HG02852 (cell line): ENCODE results near the gene CFAP119.

ENCODE experiments used
- ATAC-seq: cut with Tn5 transposase; IDR thresholded peaks from one replicate; pipeline ENCODE4 v1.9.1; 2021; ENCODE audit warnings: mild to moderate bottlenecking, moderate library complexity; ENCODE audit not compliant: unreplicated experiment

The CFAP119 gene

DNA sequence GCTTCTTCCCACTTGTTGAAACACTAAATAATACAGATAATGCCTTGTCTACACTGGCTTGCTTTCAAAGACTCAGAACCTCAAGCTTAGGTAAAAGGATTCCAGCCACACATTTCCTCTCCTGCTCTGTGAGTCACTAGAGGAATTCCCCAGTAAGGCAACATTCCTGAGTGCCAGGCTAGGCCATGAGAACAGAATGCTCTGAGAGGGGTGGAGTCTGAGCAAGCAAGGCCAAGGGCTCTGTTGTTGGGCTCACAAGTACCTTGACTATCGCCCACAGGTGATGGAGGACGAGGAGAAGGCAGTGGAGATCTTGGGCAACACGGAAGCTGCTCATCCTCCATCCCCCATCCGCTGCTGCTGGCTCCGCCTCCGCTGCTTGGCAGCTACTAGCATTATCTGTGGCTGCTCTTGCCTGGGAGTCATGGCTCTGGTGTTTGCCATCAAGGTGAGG lies 20.4 kb downstream of the CFAP119 start:
- no peak for ATAC-seq

DNA sequence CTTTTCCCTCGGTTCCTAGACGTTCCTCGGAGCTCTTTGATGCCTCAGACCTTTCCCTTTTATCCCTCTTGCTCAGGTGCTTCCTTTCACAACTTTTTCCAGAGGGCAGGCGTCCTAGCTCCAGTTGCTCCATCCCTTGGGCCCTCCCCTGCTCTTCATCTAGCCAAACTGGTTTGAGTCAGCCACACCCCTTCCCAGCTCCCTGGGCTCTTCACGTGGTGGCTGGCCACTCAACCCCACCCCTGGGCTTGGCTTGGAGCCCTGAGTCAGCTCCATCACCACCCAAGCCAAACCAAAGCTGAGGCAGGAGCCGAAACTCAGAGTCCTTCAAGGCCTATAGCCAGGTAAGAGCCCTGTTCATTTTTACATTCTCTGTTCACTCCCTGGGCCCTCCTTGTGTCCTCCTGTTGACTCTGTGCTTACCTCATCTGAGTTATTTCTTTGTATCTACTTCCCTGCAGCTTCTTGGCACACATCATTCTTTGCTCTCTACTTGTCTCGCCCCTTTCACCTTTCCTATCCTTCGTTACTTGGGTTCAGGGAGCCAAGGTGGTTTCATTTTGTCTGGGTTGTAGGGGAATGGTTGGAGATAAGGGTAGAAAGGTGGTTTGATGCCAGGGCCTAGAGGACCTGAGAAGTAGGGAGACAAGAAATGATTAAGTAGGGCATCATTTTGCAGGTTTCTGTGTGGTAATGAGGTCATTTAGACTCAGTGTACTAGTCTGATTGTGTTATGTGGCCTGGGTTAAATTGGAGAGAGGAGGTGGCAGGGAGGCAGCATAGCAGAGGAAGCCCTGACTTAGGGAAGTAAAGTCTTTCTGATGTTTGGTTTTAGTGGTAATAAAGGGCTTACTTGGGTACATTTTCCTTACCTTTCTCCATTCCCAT lies 21.3 kb downstream of the CFAP119 start:
- no peak for ATAC-seq

DNA sequence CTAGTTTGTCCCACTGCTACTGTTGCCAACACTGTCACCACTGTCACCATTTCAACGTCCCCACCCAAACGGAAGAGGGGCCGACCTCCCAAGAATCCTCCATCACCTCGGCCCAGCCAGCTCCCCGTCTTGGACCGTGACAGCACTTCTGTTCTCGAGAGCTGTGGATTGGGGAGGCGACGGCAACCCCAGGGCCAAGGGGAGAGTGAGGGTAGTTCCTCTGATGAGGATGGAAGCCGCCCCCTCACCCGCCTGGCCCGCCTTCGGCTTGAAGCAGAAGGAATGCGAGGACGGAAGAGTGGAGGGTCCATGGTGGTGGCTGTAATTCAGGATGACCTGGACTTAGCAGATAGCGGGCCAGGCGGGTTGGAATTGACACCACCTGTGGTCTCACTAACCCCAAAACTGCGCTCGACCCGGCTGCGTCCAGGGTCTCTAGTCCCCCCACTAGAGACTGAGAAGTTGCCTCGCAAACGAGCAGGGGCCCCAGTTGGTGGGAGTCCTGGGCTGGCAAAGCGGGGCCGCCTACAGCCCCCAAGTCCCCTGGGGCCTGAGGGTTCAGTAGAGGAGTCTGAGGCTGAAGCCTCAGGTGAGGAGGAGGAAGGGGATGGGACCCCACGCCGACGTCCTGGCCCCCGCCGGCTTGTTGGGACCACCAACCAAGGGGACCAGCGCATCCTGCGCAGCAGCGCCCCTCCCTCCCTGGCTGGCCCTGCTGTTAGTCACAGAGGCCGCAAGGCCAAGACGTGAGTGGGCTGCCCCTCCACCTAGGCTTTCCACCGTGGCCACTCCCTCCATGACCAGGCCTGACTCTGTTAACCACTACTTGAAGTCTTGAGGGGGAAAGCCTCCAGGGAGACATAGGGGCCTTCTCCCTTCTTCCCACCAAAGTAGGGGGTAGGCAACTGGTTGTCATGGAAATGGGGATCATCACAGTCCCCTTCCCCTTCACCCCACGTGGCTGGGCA lies 22.6 kb downstream of the CFAP119 start:
- no peak for ATAC-seq

DNA sequence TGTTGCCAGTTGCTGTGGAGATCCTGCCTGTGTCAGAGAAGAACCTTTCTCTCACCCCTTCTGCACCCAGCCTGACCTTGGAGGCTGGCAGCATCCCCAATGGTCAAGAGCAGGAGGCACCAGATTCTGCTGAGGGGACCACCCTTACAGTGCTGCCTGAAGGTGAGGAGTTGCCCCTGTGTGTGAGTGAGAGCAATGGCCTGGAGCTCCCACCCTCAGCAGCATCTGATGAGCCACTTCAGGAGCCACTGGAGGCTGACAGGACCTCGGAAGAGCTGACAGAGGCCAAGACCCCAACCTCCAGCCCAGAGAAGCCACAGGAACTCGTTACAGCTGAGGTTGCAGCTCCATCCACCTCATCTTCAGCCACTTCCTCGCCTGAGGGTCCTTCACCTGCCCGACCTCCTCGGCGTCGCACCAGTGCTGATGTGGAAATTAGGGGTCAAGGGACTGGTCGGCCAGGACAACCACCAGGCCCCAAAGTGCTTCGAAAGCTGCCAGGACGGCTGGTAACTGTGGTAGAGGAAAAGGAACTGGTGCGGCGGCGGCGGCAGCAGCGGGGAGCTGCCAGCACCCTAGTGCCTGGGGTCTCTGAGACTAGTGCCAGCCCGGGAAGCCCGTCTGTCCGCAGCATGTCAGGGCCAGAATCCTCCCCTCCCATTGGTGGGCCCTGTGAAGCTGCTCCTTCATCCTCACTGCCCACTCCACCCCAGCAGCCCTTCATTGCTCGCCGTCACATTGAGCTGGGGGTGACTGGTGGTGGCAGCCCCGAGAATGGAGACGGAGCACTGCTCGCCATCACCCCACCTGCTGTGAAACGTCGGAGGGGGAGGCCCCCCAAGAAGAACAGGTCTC lies 23.8 kb downstream of the CFAP119 start:
- ATAC-seq = no peak

DNA sequence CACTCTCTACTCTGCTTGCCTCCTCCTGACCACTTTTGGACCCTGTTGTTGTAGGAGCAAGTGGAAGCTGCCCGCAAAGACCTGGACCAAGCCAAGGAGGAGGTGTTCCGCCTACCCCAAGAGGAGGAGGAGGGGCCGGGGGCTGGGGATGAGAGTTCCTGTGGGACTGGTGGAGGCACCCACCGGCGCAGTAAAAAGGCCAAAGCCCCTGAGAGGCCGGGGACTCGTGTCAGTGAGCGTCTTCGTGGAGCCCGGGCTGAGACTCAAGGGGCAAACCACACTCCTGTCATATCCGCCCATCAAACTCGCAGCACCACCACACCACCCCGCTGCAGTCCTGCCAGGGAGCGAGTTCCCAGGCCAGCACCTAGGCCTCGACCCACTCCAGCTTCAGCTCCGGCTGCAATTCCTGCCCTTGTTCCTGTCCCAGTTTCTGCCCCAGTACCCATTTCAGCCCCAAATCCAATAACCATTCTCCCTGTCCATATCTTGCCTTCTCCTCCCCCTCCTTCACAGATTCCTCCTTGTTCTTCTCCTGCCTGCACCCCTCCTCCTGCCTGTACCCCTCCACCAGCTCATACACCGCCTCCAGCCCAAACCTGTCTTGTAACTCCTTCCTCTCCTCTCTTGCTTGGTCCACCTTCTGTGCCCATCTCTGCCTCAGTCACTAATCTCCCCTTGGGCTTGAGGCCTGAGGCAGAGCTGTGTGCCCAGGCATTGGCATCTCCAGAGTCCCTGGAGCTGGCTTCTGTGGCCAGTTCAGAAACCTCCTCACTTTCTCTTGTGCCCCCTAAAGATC lies 24.7 kb downstream of the CFAP119 start:
- no peak for ATAC-seq

DNA sequence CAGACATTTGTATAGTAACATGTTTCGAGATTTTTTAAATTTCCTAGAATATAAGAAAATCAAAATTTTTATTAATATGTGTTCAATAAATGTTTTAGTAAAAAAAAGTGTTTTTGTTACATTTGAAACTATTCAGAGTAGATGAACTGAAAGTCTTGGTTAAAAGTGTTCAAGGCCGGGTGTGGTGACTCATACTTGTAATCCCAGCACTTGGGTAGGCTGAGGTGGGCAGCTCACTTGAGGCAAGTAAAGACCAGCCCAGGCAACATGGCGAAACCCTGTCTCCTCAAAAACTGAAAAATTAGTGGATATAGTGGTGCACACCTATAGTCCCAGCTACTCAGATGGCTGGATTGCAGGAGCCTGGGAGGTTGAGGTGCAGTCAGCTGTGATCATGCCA lies 30.5 kb downstream of the CFAP119 start:
- ATAC-seq = no peak

DNA sequence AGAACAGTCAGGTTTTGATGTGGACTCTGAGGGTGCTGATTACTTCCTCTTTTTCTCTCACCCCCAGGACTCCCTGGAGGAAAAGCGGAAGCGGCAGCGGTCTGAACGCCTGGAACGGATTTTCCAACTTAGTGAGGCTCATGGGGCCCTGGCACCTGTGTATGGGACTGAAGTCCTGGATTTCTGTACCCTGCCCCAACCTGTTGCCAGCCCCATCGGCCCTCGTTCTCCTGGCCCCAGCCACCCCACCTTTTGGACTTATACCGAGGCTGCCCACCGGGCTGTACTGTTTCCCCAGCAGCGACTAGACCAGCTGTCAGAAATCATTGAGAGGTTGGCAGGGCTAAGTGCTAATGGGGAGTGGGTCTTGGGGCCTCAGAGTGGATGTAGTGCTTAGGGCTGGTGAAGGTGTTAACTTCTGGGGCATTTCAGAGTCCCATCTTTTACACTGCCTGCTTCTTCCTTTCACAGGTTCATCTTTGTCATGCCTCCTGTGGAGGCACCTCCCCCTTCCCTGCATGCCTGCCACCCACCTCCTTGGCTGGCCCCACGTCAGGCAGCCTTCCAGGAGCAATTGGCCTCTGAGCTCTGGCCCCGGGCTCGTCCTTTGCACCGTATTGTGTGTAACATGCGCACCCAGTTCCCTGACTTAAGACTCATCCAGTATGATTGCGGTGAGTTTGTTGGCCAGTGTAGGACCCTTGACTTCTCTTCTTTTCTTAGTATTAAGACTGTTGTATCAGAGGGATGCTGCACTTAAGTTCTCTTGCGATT lies 32.8 kb downstream of the CFAP119 start:
- ATAC-seq = no peak

DNA sequence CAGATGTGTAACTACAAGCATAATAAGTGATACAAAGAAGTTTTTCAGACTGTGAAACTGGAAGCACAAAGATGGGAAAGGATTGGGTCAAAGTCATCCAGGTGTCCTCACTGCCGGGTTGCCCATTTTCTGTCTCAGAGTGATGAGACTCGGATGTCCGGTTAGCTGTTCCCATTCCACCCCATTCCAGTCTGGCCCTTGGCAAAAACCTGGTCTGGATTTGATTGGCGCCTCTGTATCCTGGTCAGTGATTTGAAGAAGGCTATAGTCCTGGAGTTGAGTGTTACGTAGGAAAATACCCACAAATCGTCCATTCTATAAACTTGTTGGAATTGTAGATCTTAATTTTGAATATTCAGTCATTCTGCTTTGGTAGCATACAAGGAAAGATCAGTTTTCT lies 33.5 kb downstream of the CFAP119 start:
- ATAC-seq = no peak

DNA sequence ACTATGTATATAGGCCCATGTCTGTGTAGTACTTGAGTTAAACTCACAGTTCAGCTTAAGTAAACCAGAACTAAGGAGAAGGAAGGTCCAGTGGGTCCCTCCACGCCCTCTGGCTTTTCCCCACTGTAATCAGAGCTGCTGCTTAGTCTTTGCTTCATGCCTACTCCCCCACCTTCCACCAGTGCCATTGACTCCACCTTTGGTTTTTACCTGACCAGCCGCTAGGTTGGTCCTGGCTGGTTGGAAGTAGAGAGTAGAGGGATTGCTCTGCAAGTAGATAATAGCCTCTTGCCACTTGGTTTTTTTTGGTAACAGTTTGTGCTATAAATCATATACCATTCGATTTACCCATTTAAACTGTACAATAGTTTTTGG lies 36.5 kb downstream of the CFAP119 start:
- ATAC-seq = no peak

DNA sequence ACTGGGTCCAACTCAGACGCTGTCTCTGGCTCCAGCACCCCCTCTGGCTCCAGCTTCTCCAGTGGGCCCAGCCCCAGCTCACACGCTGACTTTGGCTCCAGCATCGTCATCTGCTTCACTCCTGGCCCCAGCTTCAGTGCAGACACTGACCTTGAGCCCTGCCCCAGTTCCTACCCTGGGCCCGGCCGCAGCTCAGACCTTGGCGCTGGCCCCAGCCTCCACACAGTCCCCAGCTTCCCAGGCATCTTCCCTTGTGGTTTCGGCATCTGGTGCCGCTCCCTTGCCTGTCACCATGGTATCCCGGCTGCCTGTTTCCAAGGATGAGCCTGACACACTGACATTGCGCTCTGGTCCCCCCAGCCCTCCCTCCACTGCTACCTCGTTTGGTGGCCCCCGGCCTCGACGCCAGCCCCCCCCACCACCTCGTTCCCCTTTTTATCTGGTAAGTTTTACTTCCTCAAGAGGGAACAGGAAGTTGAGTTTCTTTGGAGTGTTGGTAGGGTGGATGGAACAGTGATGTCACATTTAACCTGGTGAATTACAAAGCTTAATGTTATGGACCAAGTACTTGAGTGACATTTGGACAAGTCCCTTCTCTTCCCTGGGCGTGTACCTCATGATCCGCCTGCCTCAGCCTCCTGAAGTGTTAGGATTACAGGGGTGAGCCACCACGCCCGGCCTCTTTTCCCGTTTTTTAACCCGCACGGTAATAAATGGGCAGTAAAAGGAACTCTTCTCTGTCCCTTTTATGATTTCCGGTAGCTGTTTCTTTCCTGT lies 37.0 kb downstream of the CFAP119 start:
- no peak for ATAC-seq

DNA sequence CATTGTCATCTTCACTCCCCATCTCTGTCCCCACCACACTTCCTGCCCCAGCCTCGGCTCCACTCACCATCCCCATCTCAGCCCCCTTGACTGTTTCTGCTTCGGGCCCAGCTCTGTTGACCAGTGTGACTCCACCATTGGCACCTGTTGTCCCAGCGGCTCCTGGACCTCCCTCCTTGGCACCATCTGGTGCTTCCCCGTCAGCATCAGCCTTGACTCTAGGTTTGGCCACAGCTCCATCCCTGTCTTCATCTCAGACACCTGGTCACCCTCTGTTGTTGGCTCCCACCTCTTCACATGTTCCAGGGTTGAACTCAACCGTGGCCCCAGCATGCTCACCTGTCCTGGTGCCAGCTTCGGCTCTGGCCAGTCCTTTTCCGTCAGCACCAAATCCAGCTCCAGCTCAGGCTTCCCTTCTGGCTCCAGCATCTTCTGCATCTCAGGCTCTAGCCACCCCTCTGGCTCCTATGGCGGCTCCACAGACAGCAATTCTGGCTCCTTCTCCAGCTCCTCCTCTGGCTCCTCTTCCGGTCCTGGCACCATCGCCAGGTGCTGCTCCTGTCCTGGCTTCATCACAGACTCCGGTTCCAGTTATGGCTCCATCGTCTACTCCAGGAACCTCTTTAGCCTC lies 38.0 kb downstream of the CFAP119 start:
- ATAC-seq = no peak

DNA sequence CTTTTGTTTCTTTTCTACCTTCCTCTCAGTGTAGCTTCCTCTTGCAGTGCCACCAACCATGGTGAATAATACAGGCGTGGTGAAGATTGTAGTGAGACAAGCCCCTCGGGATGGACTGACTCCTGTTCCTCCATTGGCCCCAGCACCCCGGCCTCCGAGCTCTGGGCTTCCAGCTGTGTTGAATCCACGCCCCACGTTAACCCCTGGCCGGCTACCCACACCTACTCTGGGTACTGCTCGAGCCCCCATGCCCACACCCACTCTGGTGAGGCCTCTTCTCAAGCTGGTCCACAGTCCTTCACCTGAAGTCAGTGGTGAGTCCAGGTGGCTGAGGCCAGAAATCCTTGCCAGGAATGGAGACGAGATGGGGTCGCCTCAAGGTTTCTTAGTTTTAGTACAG lies 38.9 kb downstream of the CFAP119 start:
- ATAC-seq = no peak

DNA sequence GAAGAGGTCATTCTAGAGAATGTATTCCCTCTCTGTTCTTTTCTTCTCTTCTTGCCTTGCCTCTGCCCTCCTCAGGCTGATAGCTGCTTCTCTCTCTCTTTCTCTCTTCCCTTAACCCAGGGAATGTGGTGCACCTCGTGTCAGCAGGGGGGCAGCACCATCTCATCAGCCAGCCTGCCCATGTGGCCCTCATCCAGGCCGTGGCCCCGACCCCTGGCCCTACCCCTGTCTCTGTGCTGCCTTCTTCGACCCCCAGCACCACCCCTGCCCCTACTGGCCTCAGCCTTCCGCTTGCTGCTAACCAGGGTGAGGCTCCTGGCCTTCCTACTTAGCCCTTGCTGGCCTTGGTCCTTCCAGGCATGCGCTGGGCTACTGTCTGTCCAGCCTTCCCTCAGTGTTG lies 39.4 kb downstream of the CFAP119 start:
- no peak for ATAC-seq

DNA sequence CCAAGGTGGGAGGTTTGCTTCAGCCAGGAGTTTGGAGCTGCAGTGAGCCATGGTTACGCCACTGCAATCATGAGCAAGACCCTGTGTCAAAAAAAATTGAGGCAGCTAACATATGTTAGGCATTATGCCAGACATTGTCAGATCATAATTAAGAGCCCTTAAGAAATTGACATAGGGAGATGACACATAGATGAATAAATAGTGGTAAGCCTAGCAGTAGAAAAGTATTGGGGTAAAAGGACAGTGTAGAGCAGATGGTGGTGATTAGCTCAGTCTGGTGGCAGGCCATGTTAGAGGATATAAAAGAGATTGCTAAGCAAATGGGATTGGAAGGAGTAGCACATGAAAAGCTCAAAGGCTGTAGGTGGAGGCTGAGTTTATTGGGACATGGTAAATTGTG lies 40.3 kb downstream of the CFAP119 start:
- ATAC-seq = no peak

DNA sequence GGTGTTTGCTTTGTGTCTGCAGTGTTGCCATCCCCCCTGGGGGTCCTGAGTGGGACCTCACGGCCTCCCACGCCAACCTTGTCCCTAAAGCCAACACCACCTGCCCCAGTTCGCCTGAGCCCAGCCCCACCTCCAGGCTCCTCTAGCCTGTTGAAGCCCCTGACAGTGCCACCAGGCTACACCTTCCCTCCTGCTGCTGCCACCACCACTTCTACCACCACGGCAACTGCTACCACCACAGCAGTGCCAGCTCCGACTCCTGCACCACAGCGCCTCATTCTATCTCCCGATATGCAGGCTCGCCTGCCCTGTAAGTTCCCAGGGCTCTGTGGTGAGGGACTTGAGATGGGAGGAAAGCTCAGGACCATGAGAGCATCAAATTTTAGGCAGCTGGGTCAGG lies 40.7 kb downstream of the CFAP119 start:
- ATAC-seq = no peak

DNA sequence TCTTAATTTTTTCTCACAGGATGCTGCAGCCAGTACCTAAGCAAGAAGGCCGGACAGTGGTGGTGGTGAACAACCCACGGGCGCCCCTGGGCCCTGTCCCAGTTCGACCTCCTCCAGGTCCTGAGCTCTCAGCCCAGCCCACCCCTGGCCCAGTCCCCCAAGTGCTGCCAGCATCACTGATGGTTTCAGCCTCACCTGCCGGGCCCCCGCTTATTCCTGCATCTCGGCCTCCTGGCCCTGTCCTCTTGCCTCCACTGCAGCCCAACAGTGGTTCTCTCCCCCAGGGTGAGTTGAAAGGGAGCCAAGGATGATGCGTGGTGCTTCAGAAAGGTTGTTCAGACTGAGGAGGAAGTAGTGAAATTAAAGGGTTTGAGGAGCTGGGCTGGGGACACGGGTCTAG lies 41.2 kb downstream of the CFAP119 start:
- no peak for ATAC-seq

DNA sequence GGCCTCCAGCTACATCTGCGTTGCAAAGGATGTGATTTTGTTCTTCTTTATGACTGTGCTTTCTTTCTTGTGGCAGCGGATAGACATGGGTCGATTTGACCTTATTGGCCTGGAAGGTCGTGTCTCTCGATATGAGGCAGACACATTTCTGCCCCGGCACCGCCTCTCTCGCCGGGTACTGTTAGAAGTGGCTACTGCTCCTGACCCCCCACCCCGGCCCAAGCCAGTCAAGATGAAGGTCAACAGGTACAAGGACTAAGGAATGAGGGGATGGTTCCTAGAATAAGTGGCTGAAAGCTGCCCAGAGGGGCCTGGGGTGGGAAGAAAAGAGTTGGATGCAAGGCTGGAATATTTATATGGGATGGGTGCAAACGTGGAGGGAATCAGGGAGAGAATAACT lies 41.8 kb downstream of the CFAP119 start:
- ATAC-seq = no peak
